C4-2B (cell line): Measurements from ENCODE around the gene TMCC1.

Experiments
- H3K27ac ChIP-seq: fragments of 450-650 bp; 2 replicates; pipeline ENCODE4 v1.5.1; 2017
- ZFX ChIP-seq: fragments of 450-650 bp; IDR thresholded peaks from 2 replicates; pipeline ENCODE4 v1.6.1; 2017
- TF ChIP-seq, protein P1 (sequence below): fragments of 450-650 bp; conservative IDR thresholded peaks from 2 replicates; pipeline ENCODE4 v1.5.1; 2017; ENCODE audit warnings: mild to moderate bottlenecking

Gene TMCC1

DNA sequence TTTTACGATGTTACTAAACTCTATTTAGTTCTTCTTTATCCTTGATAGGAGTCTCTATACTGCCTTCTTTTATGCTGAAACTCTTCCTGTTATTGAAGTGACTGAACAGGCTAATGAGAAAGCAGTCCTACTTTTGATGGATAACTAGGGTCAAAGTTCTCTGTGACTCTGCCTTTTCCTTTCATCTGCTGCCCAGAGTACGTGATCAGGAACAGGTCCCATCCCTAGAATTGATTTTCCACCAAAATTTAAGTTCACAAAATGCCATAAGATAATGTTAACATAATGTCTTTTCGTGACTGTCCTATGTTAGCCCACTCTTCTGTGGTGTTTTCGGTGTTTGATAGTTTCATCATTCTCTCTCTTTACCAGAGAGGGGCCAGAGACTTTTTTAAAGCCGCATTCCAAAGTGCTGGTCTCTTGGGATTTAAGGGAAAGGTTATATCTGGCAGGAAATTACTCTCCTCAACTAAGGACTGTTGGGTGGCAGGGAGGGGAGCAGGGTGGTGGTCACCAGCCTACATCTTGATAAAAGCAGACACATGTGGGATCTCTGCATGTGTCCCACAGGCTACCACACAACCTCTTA, 236.8 kb downstream of the TMCC1 start:
- TF ChIP-seq ZFX = no peak
- TF ChIP-seq, protein P1, sequence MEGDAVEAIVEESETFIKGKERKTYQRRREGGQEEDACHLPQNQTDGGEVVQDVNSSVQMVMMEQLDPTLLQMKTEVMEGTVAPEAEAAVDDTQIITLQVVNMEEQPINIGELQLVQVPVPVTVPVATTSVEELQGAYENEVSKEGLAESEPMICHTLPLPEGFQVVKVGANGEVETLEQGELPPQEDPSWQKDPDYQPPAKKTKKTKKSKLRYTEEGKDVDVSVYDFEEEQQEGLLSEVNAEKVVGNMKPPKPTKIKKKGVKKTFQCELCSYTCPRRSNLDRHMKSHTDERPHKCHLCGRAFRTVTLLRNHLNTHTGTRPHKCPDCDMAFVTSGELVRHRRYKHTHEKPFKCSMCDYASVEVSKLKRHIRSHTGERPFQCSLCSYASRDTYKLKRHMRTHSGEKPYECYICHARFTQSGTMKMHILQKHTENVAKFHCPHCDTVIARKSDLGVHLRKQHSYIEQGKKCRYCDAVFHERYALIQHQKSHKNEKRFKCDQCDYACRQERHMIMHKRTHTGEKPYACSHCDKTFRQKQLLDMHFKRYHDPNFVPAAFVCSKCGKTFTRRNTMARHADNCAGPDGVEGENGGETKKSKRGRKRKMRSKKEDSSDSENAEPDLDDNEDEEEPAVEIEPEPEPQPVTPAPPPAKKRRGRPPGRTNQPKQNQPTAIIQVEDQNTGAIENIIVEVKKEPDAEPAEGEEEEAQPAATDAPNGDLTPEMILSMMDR = no peak
- H3K27ac ChIP-seq = no peak overlapping the region

DNA sequence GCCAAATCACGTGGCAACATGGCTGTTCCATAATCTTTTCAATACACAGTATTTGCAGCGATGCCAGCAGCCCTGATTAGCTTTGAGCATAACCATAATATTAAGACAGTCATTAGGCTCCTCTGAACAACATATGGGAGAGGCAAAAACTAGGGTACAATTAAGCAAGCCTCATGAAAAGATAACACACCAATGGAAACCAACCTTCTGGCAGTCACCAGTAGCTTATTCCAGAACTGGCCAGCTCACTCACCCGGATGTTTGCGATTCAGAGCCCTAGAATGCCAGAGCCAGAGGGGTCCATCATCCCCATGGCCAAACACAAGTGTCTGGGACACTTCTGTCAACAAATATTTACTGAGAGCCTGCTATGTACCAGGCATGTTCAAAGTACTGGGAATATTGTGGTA, 238.2 kb downstream of the TMCC1 start:
- no peak overlapping the region for H3K27ac ChIP-seq
- TF ChIP-seq, protein P1 = no peak
- no peak for TF ChIP-seq ZFX

DNA sequence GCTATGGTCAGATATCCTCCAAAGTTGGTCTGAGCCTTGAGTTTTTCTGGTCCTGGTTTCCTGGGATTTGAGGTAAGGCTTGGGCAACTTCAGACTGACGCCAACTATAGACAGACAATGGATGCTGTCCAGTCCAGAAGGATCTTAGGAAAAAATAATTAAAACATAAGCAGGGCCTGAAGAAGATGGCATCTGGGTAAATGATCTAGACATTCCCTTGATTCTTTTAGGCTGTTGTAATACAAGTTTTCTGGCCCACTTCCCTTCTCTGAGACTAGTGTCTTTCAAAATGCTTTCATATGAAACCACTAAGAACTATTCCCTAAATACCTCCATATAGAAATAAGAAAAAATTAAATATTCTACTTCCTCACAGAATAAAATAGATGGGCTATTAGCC, 239.4 kb downstream of the TMCC1 start:
- TF ChIP-seq ZFX = no peak
- no peak overlapping the region for H3K27ac ChIP-seq

DNA sequence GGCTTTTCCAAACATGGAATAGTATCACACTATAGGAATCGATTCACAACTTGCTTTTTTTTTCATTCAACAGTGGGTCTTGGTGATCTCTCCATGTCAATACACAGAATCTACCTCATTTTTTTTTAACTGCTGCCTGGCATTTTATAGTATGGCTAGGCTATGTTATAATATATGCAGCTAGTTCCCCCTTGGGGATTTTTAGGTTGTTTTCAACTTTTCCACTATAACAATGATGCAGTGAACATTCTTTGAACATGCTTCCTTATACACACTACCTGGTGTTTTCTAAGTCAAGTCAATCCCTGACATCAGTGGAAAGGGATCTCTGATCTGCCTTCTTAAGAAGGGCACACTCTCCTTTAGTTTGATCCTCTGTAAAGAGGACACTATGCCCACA, 240.5 kb downstream of the TMCC1 start:
- TF ChIP-seq, protein P1 = no peak
- TF ChIP-seq ZFX = no peak
- H3K27ac ChIP-seq = no peak overlapping the region

DNA sequence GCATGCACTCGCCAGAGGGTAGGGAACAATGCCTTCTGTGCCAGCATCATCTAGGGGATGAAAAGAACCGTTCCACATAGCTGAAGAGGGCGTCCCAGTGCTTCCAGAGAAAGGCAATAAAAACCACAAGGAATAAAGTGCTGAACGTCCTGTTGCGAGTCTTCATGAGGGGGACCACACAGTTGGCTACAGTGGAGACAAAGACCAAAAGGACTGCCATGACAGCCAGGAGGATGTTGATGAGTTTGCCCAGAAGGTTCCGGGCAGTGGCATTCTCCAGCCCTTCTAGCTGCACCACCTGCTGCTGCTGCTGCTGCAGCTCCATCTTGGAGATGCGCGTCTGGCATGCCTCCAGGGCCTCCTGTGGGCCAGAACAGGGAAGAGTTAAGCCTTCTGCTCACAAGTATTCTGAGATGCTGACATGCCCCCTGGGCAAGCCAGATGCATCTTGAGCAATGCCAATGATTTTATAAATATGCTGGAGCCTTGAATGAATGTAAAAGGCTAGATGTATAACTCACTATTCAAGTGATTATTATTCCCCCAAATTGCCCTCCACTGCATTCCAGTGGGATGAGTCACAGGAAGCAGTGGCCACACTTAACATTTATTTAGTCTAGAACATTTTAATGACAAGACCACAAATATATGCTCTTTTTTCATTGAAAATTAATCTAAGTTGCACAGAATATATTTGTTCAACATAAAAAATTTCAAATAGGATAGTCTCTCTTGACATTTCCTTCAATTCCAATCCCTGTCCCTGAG, 241.9 kb downstream of the TMCC1 start:
- no peak overlapping the region for H3K27ac ChIP-seq
- TF ChIP-seq, protein P1 = no peak
- TF ChIP-seq ZFX = no peak

DNA sequence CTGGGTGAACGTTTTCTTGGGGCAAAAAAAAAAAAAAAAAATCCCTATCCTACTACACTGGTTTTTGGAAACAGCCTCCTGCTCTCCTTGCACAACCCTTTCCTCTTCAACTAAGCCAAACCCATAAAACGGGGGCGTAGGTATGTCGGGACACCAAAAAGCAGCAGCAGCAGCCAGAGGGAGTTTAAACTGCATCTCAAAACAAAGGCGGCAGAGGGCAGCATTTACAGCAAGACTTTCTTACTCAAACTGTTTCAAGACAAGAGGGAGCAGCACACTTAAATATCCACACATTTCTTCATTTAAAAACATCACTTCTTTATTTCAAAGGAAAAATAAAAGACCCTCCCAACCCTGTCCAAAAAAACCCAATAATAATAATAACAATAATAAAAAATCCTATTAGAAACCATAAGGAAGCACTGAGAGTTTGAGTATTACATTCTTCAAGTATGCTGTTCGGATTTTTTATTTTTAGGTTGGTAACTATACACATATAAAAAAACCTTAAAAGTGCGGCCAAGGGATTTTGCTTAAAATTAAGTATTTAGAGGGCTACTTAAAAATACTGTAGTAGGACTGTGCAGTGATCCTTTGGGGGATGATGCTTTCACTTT, 243.1 kb downstream of the TMCC1 start:
- TF ChIP-seq, protein P1 = peak; percentile 91
- no peak for TF ChIP-seq ZFX
- no peak overlapping the region for H3K27ac ChIP-seq

DNA sequence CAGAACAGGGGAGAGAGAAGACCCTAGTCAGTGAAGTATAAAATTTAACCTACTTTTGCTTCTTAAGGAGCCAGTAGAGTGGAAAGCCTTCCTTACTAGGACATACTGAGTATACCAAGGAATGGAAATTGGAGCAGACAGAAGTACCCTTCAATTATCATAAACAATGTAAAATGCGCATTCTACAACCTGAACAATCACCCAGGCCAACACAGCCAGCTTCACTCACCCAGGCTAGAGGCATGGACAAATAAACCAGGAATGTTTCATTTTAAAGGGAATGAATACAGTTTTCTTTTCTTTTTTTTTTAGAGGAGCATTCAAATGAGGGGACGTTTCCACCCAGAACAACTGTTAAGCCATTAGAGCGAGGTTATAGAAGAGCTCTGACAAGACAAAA, 245.1 kb downstream of the TMCC1 start:
- TF ChIP-seq, protein P1 = no peak
- no peak for TF ChIP-seq ZFX
- no peak overlapping the region for H3K27ac ChIP-seq
